DMS53 treated with DMSO at 0.1 percent for 48 hours (cell line): ENCODE results near the gene CDC34.

Experiments
- DNase-seq: peaks from one replicate; lab custom pipeline; 2025; ENCODE audit not compliant: unreplicated experiment; lab: John Stamatoyannopoulos, UW

Gene CDC34

GRCh38 chr19:541699-542098, 10.1 kb downstream of the CDC34 start:
- no peak for DNase-seq

- DNase-seq, result no peak
Observed at GRCh38 chr19:542173-542866, 10.8 kb downstream of the CDC34 start.

GRCh38 chr19:543910-544608, 12.5 kb downstream of the CDC34 start, which contains the start of gene GZMM:
GZMM (plus strand) TSS chr19:544053; CDS start chr19:544072, 19 bp downstream.
- no peak for DNase-seq

- no peak for DNase-seq
Observed at GRCh38 chr19:547117-547516, 15.6 kb downstream of the CDC34 start.

- no peak for DNase-seq
Observed at GRCh38 chr19:547836-548720, 16.5 kb downstream of the CDC34 start.

- no peak for DNase-seq
Observed at GRCh38 chr19:548886-549830, 17.6 kb downstream of the CDC34 start.

- DNase-seq, result no peak
Observed at GRCh38 chr19:554817-555216, 23.3 kb downstream of the CDC34 start.

- no peak for DNase-seq
Observed at GRCh38 chr19:555474-555808, 23.9 kb downstream of the CDC34 start.

GRCh38 chr19:556611-557382, 25.2 kb downstream of the CDC34 start:
- DNase-seq, result no peak

- no peak for DNase-seq
Observed at GRCh38 chr19:558770-559439, 27.3 kb downstream of the CDC34 start.

GRCh38 chr19:560121-560520, 28.6 kb downstream of the CDC34 start:
- DNase-seq, result no peak

GRCh38 chr19:566403-566802, 34.8 kb downstream of the CDC34 start:
- no peak for DNase-seq

GRCh38 chr19:566844-567243, 35.3 kb downstream of the CDC34 start:
- DNase-seq, result no peak

- DNase-seq, result no peak
Observed at GRCh38 chr19:567296-567900, 35.8 kb downstream of the CDC34 start.

- DNase-seq, result no peak
Observed at GRCh38 chr19:570251-570686, 38.7 kb downstream of the CDC34 start.

GRCh38 chr19:570937-571565, 39.5 kb downstream of the CDC34 start:
- peak; percentile 54 for DNase-seq

GRCh38 chr19:571566-571974, 40.0 kb downstream of the CDC34 start:
- DNase-seq, result peak; percentile 36

- DNase-seq, result peak; percentile 87
Observed at GRCh38 chr19:572140-572742, 40.7 kb downstream of the CDC34 start, which contains the start of gene BSG. BSG (plus strand) TSS chr19:572596; CDS start chr19:572635, 39 bp downstream.
